GM12873 (cell line): ENCODE data around the gene NCKAP5.

Experiments
- CTCF ChIP-seq: IDR thresholded peaks from 2 replicates; pipeline ENCODE4 v1.5.1; 2012; ENCODE audit warnings: low read depth, mild to moderate bottlenecking, moderate library complexity, low read length, control low read depth; ENCODE audit not compliant: insufficient read depth; ENCODE audit errors: missing control alignments

The NCKAP5 gene

DNA sequence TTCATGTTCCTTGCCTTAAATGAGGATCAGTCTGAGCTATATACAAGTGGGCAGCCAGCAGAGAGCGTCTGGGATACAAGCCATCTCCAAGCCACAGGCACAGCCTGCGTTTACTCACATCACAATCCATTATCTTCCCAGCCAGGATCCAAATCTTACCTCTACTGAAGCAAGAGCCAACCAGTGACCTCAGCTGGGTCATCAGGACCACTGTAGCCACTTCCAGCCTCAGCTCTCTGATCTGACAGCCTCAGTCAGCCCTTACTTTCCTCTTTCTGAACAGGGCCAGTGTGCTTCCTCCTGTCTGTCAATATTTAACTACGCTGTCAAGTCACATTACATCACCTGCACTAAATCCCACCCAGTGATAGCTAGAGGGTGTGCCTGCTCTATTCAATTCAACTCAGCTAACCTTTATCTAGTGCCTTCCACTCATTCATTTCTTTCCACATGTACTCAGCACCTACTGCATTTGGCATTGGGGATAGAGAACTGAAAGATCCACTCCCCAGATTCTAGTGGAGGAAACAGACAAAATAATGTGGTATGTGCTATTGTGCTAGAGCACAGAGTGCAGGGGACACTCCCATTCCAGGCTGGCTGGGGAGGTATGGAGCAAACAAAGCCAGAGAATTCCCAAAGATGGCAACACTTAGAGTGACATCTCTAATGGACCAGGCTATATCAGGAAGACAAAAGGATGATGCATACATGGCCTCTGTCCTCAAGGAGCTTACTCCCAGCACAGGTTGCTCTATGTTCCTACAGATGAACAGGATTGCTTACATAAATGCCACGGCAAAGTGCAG lies 146.5 kb downstream of the NCKAP5 start:
- TF ChIP-seq CTCF = no peak

DNA sequence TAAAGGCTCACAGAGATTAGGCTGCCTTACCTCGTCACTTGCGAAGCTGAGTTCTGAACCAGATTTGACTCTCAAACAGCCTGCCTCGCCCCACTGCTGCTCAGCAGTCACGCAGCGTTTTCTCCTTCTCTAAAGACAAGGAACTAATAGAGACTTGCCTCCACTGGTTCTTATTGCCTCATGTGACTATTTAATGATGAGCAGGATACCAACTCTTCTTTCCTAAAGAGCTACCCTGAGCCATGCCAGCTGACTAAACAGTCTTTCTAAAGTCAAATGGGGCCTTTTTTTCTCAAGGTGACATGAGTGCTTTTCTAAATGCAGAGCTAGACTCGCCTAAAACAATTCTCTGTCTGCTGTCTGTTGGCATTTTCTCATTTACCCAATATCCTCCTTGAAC lies 147.5 kb downstream of the NCKAP5 start:
- no peak for TF ChIP-seq CTCF

DNA sequence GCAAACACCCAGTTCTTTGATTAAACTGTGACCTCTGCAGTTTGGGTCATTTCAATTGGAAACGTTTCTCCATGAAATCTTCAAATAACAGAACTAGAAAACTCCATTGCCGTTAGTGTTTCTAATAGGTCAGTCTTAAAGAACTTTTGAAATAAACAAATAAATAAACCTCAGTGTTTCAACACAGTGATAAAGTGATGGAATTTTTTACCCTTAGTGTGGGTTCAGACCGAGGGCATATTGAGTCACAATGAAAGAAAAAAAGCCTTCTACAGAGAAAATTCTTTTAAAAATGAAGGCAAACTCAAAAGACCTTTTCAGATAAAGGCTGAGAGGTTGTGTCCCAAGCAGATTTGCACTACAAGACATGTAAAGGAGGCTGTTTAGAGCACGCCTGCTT lies 149.6 kb downstream of the NCKAP5 start:
- no peak for TF ChIP-seq CTCF

DNA sequence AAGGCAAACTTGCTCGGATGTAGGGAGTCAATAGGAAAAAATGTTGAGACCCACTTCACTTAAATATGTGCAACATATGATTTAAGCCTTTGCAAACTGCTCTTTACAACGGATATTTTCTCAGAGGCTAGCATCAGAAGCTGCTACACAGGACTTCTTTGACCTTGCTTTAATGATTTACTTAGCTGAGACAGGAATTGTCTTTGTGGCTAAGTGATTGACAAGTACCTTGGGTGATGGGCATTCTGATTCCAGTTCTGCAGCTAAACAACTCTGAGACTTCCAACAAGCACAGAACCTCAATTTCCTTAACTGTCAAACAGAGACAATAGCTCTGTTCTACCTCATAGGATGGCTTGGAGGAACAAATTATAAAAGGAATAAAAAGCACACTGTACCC lies 150.2 kb downstream of the NCKAP5 start:
- TF ChIP-seq CTCF = no peak

DNA sequence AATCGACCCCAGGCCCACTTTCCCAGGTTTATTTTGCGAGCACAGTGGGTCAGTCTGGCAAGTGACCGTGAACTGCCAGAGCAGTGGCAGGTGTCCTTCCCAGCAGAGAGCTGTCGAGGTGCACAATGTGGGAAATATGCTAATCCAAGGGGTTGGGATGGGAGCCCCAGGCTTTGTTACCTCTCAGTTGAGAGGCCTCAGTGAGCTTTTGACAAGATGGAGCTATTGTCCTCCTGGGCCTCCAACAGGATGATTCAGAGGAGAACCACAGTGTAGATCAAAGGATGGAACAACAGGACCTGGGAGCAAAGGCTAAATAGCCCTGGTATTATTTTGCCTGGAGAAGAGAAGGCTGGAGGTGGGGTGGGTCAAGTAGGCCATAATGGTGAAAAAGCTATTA lies 150.8 kb downstream of the NCKAP5 start:
- TF ChIP-seq CTCF = no peak

DNA sequence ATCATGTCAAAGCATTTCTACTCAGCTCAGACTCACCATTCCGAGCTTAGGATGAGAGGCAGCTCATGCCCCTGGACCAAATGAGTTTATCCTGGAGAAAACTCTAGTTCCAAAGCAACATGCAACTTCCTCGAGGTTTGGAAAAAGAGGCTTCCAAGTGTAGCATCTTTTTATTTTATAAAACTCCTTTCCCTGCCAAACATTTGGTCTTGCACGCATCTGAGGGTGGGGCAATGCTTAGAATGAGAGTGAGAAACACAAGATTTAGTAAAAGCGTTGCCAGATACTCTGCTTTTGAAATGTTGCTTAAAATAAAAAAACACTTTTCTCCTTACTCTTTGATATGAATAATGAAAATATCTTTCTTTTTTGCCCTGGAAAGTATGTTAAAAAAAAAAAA lies 151.5 kb downstream of the NCKAP5 start:
- TF ChIP-seq CTCF = no peak

DNA sequence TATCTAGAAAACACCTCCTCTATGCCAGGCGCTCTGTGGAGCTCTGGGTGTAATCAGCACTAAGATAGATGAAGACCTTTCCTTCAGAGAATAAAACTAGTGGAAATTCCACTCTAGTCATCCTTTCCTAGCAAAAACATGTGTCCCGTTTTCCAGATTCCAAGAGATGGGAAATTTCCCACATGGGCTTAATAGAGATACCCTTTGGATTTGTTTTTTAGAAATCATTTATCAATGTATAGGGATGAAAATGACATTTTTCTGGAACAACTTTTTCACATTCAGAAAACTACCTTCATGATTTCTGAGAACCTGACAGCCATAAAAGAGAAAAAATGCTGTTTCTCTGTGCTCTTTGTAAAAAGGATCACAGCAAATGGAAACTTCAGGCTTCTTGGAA lies 152.1 kb downstream of the NCKAP5 start:
- TF ChIP-seq CTCF = no peak
